ENCODE data around the gene PPM1J.

The PPM1J gene

DNA sequence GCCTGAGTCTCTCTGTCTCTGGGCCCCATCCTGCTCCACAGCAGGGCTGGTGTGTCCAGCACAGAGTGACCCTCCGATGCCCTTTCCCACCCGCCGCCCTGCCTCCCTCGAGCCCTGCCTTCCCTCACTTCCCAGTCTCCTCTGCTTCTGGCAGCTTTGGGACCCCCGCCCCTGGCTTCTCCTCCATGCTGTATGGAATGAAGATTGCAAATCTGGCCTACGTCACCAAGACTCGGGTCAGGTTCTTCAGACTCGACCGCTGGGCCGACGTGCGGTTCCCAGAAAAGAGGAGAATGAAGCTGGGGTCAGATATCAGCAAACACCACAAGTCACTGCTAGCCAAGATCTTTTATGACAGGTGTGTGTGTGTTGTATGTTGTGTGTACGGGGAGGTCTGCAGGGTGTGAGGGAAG is 26.3 kb downstream of the PPM1J start:
- H3K4me3 ChIP-seq (ENCODE audit: low read length) = no peak overlapping the region
- DNase-seq (ENCODE audit: low read depth) = no peak
- TF ChIP-seq, protein P1, sequence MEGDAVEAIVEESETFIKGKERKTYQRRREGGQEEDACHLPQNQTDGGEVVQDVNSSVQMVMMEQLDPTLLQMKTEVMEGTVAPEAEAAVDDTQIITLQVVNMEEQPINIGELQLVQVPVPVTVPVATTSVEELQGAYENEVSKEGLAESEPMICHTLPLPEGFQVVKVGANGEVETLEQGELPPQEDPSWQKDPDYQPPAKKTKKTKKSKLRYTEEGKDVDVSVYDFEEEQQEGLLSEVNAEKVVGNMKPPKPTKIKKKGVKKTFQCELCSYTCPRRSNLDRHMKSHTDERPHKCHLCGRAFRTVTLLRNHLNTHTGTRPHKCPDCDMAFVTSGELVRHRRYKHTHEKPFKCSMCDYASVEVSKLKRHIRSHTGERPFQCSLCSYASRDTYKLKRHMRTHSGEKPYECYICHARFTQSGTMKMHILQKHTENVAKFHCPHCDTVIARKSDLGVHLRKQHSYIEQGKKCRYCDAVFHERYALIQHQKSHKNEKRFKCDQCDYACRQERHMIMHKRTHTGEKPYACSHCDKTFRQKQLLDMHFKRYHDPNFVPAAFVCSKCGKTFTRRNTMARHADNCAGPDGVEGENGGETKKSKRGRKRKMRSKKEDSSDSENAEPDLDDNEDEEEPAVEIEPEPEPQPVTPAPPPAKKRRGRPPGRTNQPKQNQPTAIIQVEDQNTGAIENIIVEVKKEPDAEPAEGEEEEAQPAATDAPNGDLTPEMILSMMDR (conservative IDR thresholded peaks at IDR 0.05; ENCODE audit: low read length) = no peak

DNA sequence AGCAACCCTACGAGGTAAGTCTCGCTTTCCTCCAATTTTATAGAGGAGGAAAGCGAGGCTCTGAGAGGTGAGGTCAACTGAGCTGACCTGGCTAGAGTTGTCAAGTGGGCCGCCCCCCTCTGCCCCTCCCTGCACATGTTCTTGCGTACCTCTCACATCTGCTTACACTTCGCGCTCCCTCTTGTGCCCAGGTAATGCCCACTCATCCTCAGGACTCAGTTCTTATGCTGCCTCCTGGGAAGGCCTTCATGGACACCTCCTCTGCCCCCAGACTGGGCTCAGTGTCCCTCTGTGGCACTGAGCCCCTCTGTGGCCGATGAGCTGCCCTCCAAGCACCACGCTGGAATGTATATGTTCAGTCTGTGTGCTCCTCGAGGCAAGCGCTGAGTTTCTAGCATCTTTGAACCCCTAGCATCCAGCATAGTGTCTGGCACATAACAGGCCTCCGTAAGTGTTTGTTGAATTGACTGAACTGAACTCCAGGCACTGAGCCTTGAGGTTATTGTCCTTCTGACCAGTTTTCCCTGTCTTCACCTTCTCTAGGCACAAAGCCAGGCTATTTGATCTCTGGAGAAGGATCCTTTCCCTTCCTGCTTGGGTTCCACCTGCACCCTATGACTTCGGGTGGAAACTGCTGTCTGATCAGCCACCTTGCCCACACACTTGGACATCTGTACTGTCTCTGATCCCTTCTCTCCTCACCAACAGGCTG is 27.2 kb downstream of the PPM1J start:
- DNase-seq (ENCODE audit: low read depth) = no peak
- H3K4me3 ChIP-seq (ENCODE audit: low read length) = no peak overlapping the region
- TF ChIP-seq, protein P1 (conservative IDR thresholded peaks at IDR 0.05; ENCODE audit: low read length) = no peak

DNA sequence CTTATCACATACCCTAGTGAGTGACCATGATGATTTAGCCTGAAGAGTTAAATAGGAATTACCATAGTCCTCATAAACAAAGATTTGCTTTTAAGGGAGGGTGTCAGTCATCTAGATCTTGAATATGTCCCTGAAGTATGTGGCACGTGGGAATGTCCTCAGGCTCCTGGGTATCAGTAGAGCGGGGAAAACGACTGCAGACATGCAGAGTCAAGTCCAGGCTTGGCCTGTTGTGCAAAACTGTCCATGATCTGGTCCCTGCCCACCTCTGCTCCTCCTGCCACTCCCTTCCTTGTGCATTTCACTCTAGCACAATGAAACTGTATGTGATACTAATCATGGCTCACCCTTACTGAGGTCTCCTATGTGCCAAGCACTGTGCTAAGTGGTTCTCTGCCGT is 27.8 kb downstream of the PPM1J start:
- no peak overlapping the region for H3K4me3 ChIP-seq (ENCODE audit: low read length)
- no peak for DNase-seq (ENCODE audit: low read depth)
- TF ChIP-seq, protein P1 (conservative IDR thresholded peaks at IDR 0.05; ENCODE audit: low read length) = no peak

DNA sequence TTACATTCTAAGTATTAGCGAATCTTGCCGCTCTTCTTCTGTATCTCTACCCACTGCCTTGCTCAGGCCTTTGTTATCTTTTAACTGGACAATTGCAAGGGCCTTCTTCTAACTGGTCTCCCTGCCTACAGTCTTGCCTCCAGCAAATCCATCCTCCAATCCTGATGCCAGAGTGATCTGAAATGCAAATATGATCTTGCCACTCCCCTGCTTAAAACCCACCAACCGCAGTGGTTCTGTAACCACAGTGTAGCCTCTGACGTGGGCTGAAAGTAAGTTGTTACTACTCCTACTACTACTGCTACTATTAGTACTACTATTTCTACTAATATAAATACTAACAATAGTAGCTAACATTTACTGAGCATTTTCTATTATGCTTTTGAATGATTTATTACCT is 28.3 kb downstream of the PPM1J start:
- H3K4me3 ChIP-seq (ENCODE audit: low read length) = no peak overlapping the region
- TF ChIP-seq, protein P1 (conservative IDR thresholded peaks at IDR 0.05; ENCODE audit: low read length) = no peak
- no peak for DNase-seq (ENCODE audit: low read depth)

DNA sequence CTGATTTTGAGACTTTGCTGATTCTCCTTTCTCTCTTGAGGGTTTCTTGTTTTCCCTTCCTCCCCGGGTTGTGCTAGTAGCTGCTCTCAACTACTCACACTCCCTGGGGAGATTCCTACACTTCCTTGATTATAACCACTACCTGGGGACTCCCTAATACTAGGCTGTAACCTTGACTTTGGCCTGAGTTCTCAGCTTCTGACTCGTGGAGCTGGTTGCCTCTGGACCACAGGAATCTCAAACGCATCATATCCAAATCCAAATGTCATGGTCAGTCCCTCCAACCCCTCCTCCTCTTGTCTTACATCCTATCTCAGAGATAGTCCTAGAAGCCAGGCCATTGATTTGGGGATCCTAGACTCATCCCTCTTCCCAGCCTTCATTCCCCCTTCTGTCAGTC is 28.7 kb downstream of the PPM1J start:
- H3K4me3 ChIP-seq (ENCODE audit: low read length) = no peak overlapping the region
- TF ChIP-seq, protein P1 (conservative IDR thresholded peaks at IDR 0.05; ENCODE audit: low read length) = no peak
- DNase-seq (ENCODE audit: low read depth) = peak; percentile 22

DNA sequence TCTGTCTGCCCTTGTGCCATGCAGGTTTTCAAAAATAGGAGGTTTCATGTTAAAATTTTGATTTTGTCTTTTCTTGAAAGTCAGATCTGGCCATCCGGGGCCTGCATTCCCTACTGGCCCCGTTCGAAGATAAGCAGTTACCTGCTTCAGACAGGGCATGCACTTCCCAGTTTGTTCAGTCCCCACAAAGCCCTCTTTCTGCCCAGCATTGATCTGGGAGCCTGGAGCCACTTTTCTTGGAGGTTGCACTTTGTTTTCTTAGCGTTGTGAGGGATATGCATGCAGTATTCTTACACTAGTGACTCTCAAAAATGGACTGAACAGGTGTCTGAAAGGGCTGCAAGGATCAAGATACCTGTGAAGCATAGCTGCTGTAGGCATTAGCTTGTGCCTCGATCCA is 29.2 kb downstream of the PPM1J start:
- no peak overlapping the region for H3K4me3 ChIP-seq (ENCODE audit: low read length)
- TF ChIP-seq, protein P1 (conservative IDR thresholded peaks at IDR 0.05; ENCODE audit: low read length) = no peak
- DNase-seq (ENCODE audit: low read depth) = no peak

DNA sequence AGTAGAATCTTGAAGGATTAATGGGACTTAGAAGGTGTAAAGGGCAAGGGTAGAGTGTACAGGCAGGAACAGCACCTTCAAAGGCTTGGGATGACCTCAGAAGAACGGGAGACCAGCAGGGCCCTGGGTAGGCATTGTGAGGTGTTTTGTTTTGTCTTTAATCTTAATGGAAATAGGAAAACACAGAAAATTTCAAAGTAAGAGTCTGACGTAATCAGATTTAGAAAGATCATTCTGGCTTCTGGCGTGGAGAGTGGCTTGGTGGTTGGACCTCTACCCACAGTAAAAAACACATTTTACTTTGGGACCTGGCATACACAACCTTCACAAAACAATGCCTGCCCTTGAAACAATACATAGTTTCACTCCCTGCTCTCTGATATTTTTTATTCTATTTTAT is 36.5 kb downstream of the PPM1J start:
- DNase-seq (ENCODE audit: low read depth) = no peak
- TF ChIP-seq, protein P1 (conservative IDR thresholded peaks at IDR 0.05; ENCODE audit: low read length) = no peak
- no peak overlapping the region for H3K4me3 ChIP-seq (ENCODE audit: low read length)

Data from AG10803 (cell line).